22Rv1 (cell line): ENCODE results near the gene YIF1B.

Source experiments
- CTCF ChIP-seq: fragments of 450-650 bp; IDR thresholded peaks from 2 replicates; pipeline ENCODE4 v1.5.1; 2017; ENCODE audit warnings: mild to moderate bottlenecking
- ZFX ChIP-seq: fragments of 450-650 bp; IDR thresholded peaks from 2 replicates; pipeline ENCODE4 v1.6.1; 2017; ENCODE audit warnings: antibody characterized with exemption, borderline replicate concordance

GRCh38 chr19:38358071-38358470 is 42.3 kb upstream of the YIF1B start:
- TF ChIP-seq CTCF: no peak
- no peak for TF ChIP-seq ZFX
